GM23248 (cell line): Measurements from ENCODE around the gene PELI2. TPM values are rescaled to one million over a fixed set of nuclear protein-coding genes. Genes with fewer than 3 reads are reported as not detected.
A peak's percentile ranks its signal among the peaks of the same experiment; 100 is the strongest.

Experiments used
- DNase-seq: peaks from one replicate; pipeline ENCODE4 v3.0.0-alpha.2; 2015
- H2AFZ ChIP-seq: fragments of 200-600 bp; sonication (generic); 2 replicates; pipeline ENCODE4 v1.6.1; 2016; ENCODE audit warnings: antibody characterized with exemption
- H3F3A ChIP-seq: fragments of 200-600 bp; sonication (generic); 2 replicates; pipeline ENCODE4 v1.6.1; 2016; ENCODE audit warnings: mild to moderate bottlenecking, antibody characterized with exemption, mixed run types; ENCODE audit not compliant: insufficient read depth
- H3K27ac ChIP-seq: fragments of 200-600 bp; sonication (generic); 2 replicates; pipeline ENCODE4 v1.5.1; 2016; ENCODE audit warnings: mild to moderate bottlenecking
- H3K27me3 ChIP-seq: fragments of 200-600 bp; sonication (generic); replicated peaks from 2 replicates; pipeline ENCODE4 v1.6.1; 2016; ENCODE audit warnings: mild to moderate bottlenecking; ENCODE audit not compliant: insufficient read depth
- H3K36me3 ChIP-seq: fragments of 200-600 bp; sonication (generic); 2 replicates; pipeline ENCODE4 v1.6.1; 2016; ENCODE audit warnings: low read depth, mild to moderate bottlenecking
- H3K4me1 ChIP-seq: fragments of 200-600 bp; sonication (generic); 2 replicates; pipeline ENCODE4 v1.6.1; 2016; ENCODE audit warnings: mild to moderate bottlenecking; ENCODE audit not compliant: insufficient read depth
- H3K4me2 ChIP-seq: fragments of 200-600 bp; sonication (generic); one replicate; pipeline ENCODE4 v1.6.1; 2016; ENCODE audit warnings: mild to moderate bottlenecking; ENCODE audit not compliant: unreplicated experiment
- H3K4me3 ChIP-seq: fragments of 200-600 bp; sonication (generic); 2 replicates; pipeline ENCODE4 v1.5.1; 2016; ENCODE audit warnings: mild to moderate bottlenecking
- H3K79me2 ChIP-seq: fragments of 200-600 bp; sonication (generic); 2 replicates; pipeline ENCODE4 v1.6.1; 2016; ENCODE audit warnings: mild to moderate bottlenecking; ENCODE audit not compliant: insufficient read depth
- H3K9ac ChIP-seq: fragments of 200-600 bp; sonication (generic); 2 replicates; pipeline ENCODE4 v1.6.1; 2016; ENCODE audit warnings: mild to moderate bottlenecking
- H3K9me2 ChIP-seq: fragments of 200-600 bp; sonication (generic); 2 replicates; pipeline ENCODE4 v1.6.1; 2016; ENCODE audit warnings: mixed run types, mild to moderate bottlenecking, moderate library complexity; ENCODE audit not compliant: insufficient read depth
- H3K9me3 ChIP-seq: fragments of 200-600 bp; sonication (generic); one replicate; pipeline ENCODE4 v1.6.1; 2017; ENCODE audit warnings: low read depth
- H4K20me1 ChIP-seq: fragments of 200-600 bp; sonication (generic); 2 replicates; pipeline ENCODE4 v1.6.0; 2016; ENCODE audit not compliant: insufficient read depth
- EZH2 ChIP-seq: fragments of 200-600 bp; sonication (generic); IDR thresholded peaks from 2 replicates; pipeline ENCODE4 v1.6.1; 2018; ENCODE audit warnings: antibody characterized with exemption, mild to moderate bottlenecking; ENCODE audit not compliant: insufficient read depth, poor library complexity, severe bottlenecking
- EZH2phosphoT487 ChIP-seq: fragments of 200-600 bp; sonication (generic); IDR thresholded peaks from 2 replicates; pipeline ENCODE4 v1.6.1; 2018; ENCODE audit warnings: antibody characterized with exemption, moderate library complexity, mild to moderate bottlenecking, low read depth; ENCODE audit not compliant: insufficient read depth
- WGBS, 2 experiments: methylation state at CpG; one replicate each; pipeline ENCODE4 v1.1.6; 2015 to 2017; ENCODE audit warnings: low lambda C conversion rate in 2 of 2, low coverage in 1 of 2; ENCODE audit errors: missing lambda C conversion rate in 2 of 2; 5-methylcytosine and 5-hydroxymethylcytosine counted together
- in situ Hi-C: fragments of 300-500 bp; cut with MboI; formaldehyde crosslinking; loops from 2 replicates; pipeline ENCODE4 v1.15.0; 2020
- polyA plus RNA-seq: library from polyadenylated mRNA; unstranded; fragments of >200 nt; fragmentation: Nextera tagmentation; extraction: Ambion mirVana; gene quantifications from 2 replicates; pipeline ENCODE4 v1.2.1, GENCODE V29; 2016
- total RNA-seq: library from RNA; depleted of rRNA; stranded (reverse); fragments of >200 nt; shearing (Covaris generic); gene quantifications from 2 replicates; pipeline ENCODE4 v1.2.3, GENCODE V29; 2014

PELI2 gene
- total and polyA plus RNA-seq, 2 experiments from 2014 or later = 1.2 to 1.3 TPM

GRCh38 chr14:56154321-56154720 is 36.1 kb downstream of the PELI2 start:
- H3K4me2 ChIP-seq = no peak overlapping the region
- no peaks in the 10 kb centered on the region for H3K9me3 ChIP-seq
- H3K9ac ChIP-seq = no peak overlapping the region
- no peaks in the 10 kb centered on the region for H3K36me3 ChIP-seq
- no peak overlapping the region for H2AFZ ChIP-seq
- in situ Hi-C loops = no loop called here
- H3K4me3 ChIP-seq = no peak overlapping the region
- WGBS, 2 experiments = 83 to 84% methylated on average over 5 of the region's 5 CpGs
- no peak overlapping the region for H3K27ac ChIP-seq
- no peak for TF ChIP-seq EZH2phosphoT487
- no peak for TF ChIP-seq EZH2
- H3K4me1 ChIP-seq = peaks cover 9% of the 10 kb centered on the region
- DNase-seq = no peak
- no peaks in the 10 kb centered on the region for H3F3A ChIP-seq
- H3K27me3 ChIP-seq = no peaks in the 10 kb centered on the region
- no peaks in the 10 kb centered on the region for H3K79me2 ChIP-seq
- H3K9me2 ChIP-seq = no peaks in the 10 kb centered on the region
- no peaks in the 10 kb centered on the region; the same call in 1 of the 2 replicates for H4K20me1 ChIP-seq

- in situ Hi-C loops = no loop called here
- H3K9me2 ChIP-seq = no peaks in the 10 kb centered on the region
Measured at GRCh38 chr14:56156096-56156495, 37.9 kb downstream of the PELI2 start.

DNA sequence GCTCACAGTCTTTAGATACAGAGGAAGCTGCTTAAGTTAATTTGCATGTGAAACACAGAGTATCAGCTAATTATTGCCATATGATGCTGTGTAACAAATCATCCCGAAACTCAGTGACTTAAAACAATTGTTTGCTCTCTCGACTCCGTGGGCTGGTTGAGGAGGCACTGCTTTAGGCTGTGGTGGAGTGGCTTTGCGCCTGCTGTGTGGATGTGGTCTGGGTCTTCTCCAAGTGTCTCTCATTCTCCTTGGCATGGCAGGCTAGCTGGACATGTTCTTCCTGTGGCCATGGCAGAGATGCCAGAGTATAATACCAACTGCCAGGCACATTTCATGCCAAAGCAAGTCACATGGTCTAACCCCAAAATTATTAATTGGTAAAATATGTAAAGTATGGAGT is 40.9 kb downstream of the PELI2 start:
- in situ Hi-C loops = no loop called here
- Histone ChIP-seq H3K36me3 (no peaks in the 10 kb centered on the region), H3K27ac (no peak overlapping the region), H3K9ac (no peak overlapping the region), H3K9me3 (no peaks in the 10 kb centered on the region), H3K27me3 (no peaks in the 10 kb centered on the region), H4K20me1 (no peaks in the 10 kb centered on the region; the same call in 1 of the 2 replicates), H3K4me2 (no peak overlapping the region), H3K4me1 (peaks cover 9% of the 10 kb centered on the region), H3K79me2 (no peaks in the 10 kb centered on the region), H3K4me3 (no peak overlapping the region), H3K9me2 (no peaks in the 10 kb centered on the region), H2AFZ (no peak overlapping the region), H3F3A (no peaks in the 10 kb centered on the region; the same call in 1 of the 2 replicates)
- DNase-seq = no peak
- 74 to 77% methylated on average over 4 of the region's 4 CpGs for WGBS, 2 experiments
- TF ChIP-seq EZH2phosphoT487 (no peak), EZH2 (no peak)

More at GRCh38 chr14:56156096-56156495, 37.9 kb downstream of the PELI2 start:
- no peak overlapping the region for H3K9ac ChIP-seq
- H3K27ac ChIP-seq = no peak overlapping the region
- no peaks in the 10 kb centered on the region; the same call in 1 of the 2 replicates for H3F3A ChIP-seq
- H3K4me2 ChIP-seq = peak overlapping the region; percentile 5
- H2AFZ ChIP-seq = no peak overlapping the region
- H3K27me3 ChIP-seq = no peaks in the 10 kb centered on the region
- no peaks in the 10 kb centered on the region for H3K79me2 ChIP-seq
- TF ChIP-seq EZH2phosphoT487 = no peak
- no peak for TF ChIP-seq EZH2
- H3K4me1 ChIP-seq = peaks cover 9% of the 10 kb centered on the region
- H3K36me3 ChIP-seq = no peaks in the 10 kb centered on the region
- DNase-seq = peak; percentile 44
- H3K4me3 ChIP-seq = no peak overlapping the region
- H4K20me1 ChIP-seq = no peaks in the 10 kb centered on the region; the same call in 1 of the 2 replicates
- no peaks in the 10 kb centered on the region for H3K9me3 ChIP-seq

- Histone ChIP-seq H4K20me1 (no peaks in the 10 kb centered on the region), H3K9ac (no peak overlapping the region), H3K4me1 (peaks cover 9% of the 10 kb centered on the region), H3K27ac (no peak overlapping the region), H3K9me2 (no peaks in the 10 kb centered on the region), H3K36me3 (no peaks in the 10 kb centered on the region), H3K9me3 (no peaks in the 10 kb centered on the region), H2AFZ (no peak overlapping the region), H3K4me3 (no peak overlapping the region), H3K4me2 (no peak overlapping the region), H3F3A (no peaks in the 10 kb centered on the region; the same call in 1 of the 2 replicates), H3K27me3 (no peaks in the 10 kb centered on the region), H3K79me2 (no peaks in the 10 kb centered on the region)
- 3 to 9% methylated on average over 2 of the region's 2 CpGs for WGBS, 2 experiments
- in situ Hi-C loops = no loop called here
- DNase-seq = no peak
- TF ChIP-seq EZH2phosphoT487 (no peak), EZH2 (no peak)
Measured at GRCh38 chr14:56160088-56160487, 41.9 kb downstream of the PELI2 start.

DNA sequence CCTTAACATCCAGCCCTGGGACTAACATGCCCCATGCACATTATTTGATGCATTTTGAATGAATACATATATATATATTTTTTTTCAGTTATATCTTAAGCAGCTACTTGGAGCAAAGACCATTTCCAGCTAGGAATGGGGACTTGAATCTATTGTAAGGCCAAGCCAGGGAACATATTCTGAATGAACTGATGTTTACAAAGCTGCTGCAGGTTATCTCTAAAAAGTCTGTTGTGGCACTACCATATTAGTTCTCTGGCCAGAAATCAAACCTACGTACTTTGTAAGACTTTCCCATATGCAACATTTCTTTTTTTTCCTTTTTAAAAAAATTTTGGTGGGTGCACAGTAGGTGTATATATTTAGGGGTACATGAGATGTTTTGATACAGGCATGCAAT is 43.4 kb downstream of the PELI2 start:
- Histone ChIP-seq H3K9me2 (no peaks in the 10 kb centered on the region), H3K4me2 (no peak overlapping the region), H3K36me3 (no peaks in the 10 kb centered on the region), H4K20me1 (no peaks in the 10 kb centered on the region), H3K4me3 (no peak overlapping the region), H3K4me1 (no peaks in the 10 kb centered on the region; the same call in 1 of the 2 replicates), H3K27me3 (no peaks in the 10 kb centered on the region), H3K9me3 (no peaks in the 10 kb centered on the region), H3F3A (no peaks in the 10 kb centered on the region; the same call in 1 of the 2 replicates), H3K9ac (no peak overlapping the region), H3K79me2 (no peaks in the 10 kb centered on the region), H2AFZ (no peak overlapping the region), H3K27ac (no peak overlapping the region)
- DNase-seq = no peak
- TF ChIP-seq EZH2 = no peak
- no peak for TF ChIP-seq EZH2phosphoT487
- in situ Hi-C loops = no loop called here
- WGBS, 2 experiments = 88 to 100% methylated on average over 1 of the region's 1 CpG
